Mucosa of descending colon (tissue), 3 donors: ENCODE results near the gene ITGA2B. TPM values are rescaled to one million over a fixed set of nuclear protein-coding genes. Genes with fewer than 3 reads are reported as not detected.

ENCODE experiments used
- ATAC-seq: fragments of 200-7000 bp; cut with Tn5 transposase; one replicate; pipeline ENCODE4 v1.9.1; 2020; ENCODE audit warnings: mild to moderate bottlenecking, moderate library complexity
- DNase-seq, 3 donors: peaks; one replicate each; pipeline ENCODE4 v3.0.0-alpha.2; 2020
- H3K36me3 ChIP-seq: fragments of 200-600 bp; one replicate; pipeline ENCODE4 v1.8.0; 2021; ENCODE audit warnings: low read depth, mild to moderate bottlenecking
- H3K4me1 ChIP-seq: fragments of 200-600 bp; one replicate; pipeline ENCODE4 v1.8.0; 2021; ENCODE audit warnings: low read depth, mild to moderate bottlenecking
- H3K4me3 ChIP-seq: fragments of 200-600 bp; one replicate; pipeline ENCODE4 v1.8.0; 2021; ENCODE audit warnings: mild to moderate bottlenecking
- H3K9me3 ChIP-seq: fragments of 200-600 bp; one replicate; pipeline ENCODE4 v1.8.0; 2021; ENCODE audit warnings: mild to moderate bottlenecking
- CTCF ChIP-seq: fragments of 200-600 bp; IDR thresholded peaks from one replicate; pipeline ENCODE4 v1.8.0; 2022; ENCODE audit warnings: antibody characterized with exemption, mild to moderate bottlenecking
- intact Hi-C, 2 donors: fragments of 100-400 bp; cut with DNase I in 1 of 2; cut with micrococcal nuclease in 1 of 2; formaldehyde crosslinking; loops; one replicate each; pipeline versions ENCODE4 v1.11.0 to v1.11.1; 2022; cut with DNase I, micrococcal nuclease
- total RNA-seq, 3 donors: library from RNA; stranded (reverse); fragmentation: NEBNext Ultra II Directional in 2 of 3; extraction: Animal tissue kit (Norgen Biotek cat#: 25700) in 2 of 3; gene quantifications; one replicate each; pipeline versions ENCODE4 v1.2.1 to v1.2.4, GENCODE V29; 2021 to 2023
- donor health status: DM: no; HTN: no; CAD: no; lungs with moderate emphysema.
- donor health status: DM: no; HTN: no; CAD: no.
- donor health status: DM: no; HTN: yes; CAD: no.

Gene ITGA2B
- total RNA-seq, 3 donors from 2014 or later: 0.26 to 0.79 (median 0.41) TPM

- H3K4me1 ChIP-seq: peaks cover 18% of the 10 kb centered on the region
- no peaks in the 10 kb centered on the region for H3K9me3 ChIP-seq
- H3K36me3 ChIP-seq: peaks cover 7% of the 10 kb centered on the region
- TF ChIP-seq CTCF: no peak
- DNase-seq (peak; percentile 95 to 99 (median 97)), ATAC-seq (peak; percentile 91)
- intact Hi-C loops: loop anchor here in 1 of 2 donors (5.0 kb wide), 1 partner anchor 107 kb away; the partner anchor contains the start of gene UBTF
- peak within 1 kb of the TSS; percentile 85 for H3K4me3 ChIP-seq
Measured at GRCh38 chr17:44324571-44325275, 64.7 kb downstream of the ITGA2B start, which contains the start of gene SLC25A39. SLC25A39 (minus strand) TSS chr17:44324823; CDS start chr17:44323562, 1,261 bp downstream.

GRCh38 chr17:44324092-44324570, 65.3 kb downstream of the ITGA2B start:
- peak in 2 of 3 donors; percentile 27 to 74 for DNase-seq
- ATAC-seq: peak; percentile 20
- Histone ChIP-seq H3K4me3 (peak overlapping the region; percentile 85), H3K4me1 (peaks cover 18% of the 10 kb centered on the region), H3K9me3 (no peaks in the 10 kb centered on the region), H3K36me3 (peaks cover 9% of the 10 kb centered on the region)
- TF ChIP-seq CTCF: no peak
- intact Hi-C loops: no loop called here

GRCh38 chr17:44323359-44324091, 65.9 kb downstream of the ITGA2B start:
- H3K36me3 ChIP-seq: peaks cover 9% of the 10 kb centered on the region
- no peaks in the 10 kb centered on the region for H3K9me3 ChIP-seq
- intact Hi-C loops: no loop called here
- no peak for TF ChIP-seq CTCF
- ATAC-seq (no peak), DNase-seq (no peak)
- peak overlapping the region; percentile 85 for H3K4me3 ChIP-seq
- peaks cover 18% of the 10 kb centered on the region for H3K4me1 ChIP-seq

- ATAC-seq: no peak
- peaks cover 18% of the 10 kb centered on the region for H3K4me1 ChIP-seq
- no peak for TF ChIP-seq CTCF
- no peaks in the 10 kb centered on the region for H3K9me3 ChIP-seq
- H3K4me3 ChIP-seq: no peak overlapping the region
- intact Hi-C loops: no loop called here
- peaks cover 9% of the 10 kb centered on the region for H3K36me3 ChIP-seq
- no peak for DNase-seq
Measured at GRCh38 chr17:44322236-44322895, 67.1 kb downstream of the ITGA2B start.

Other genes starting within 250 kb of the ITGA2B start
- 1 to 10 TPM; 1.5 to 3.0 (median 1.8) TPM for gene HROB, start 247.7 kb downstream of the ITGA2B start, total RNA-seq
- gene ASB16, start 218.9 kb downstream of the ITGA2B start, total RNA-seq: 1 to 10 TPM in 1 of 3 donors, under 1 TPM in 1, not detected in 1; 0.29 to 1.7 TPM
- gene TMUB2, start 202.7 kb downstream of the ITGA2B start, total RNA-seq: 10 to 100 TPM; 47.2 to 58.6 (median 49.1) TPM
- gene ATXN7L3, start 189.8 kb downstream of the ITGA2B start, total RNA-seq: 10 to 100 TPM; 86.8 to 96.4 (median 89.0) TPM
- gene UBTF, start 170.0 kb downstream of the ITGA2B start, total RNA-seq: 10 to 100 TPM; 68.6 to 88.4 (median 73.4) TPM
- not detected for gene SLC4A1, start 121.5 kb downstream of the ITGA2B start, total RNA-seq
- gene RUNDC3A, start 81.0 kb downstream of the ITGA2B start, total RNA-seq: 1 to 10 TPM in 2 of 3 donors, under 1 TPM in 1; 0.34 to 3.7 (median 1.4) TPM
- 100 to 1,000 TPM in 2 of 3 donors, 10 to 100 TPM in 1; 91.8 to 142 (median 133) TPM for gene SLC25A39, start 64.8 kb downstream of the ITGA2B start, total RNA-seq
- 100 to 1,000 TPM; 282 to 500 (median 411) TPM for gene GRN, start 44.3 kb downstream of the ITGA2B start, total RNA-seq
- gene FAM171A2, start 25.8 kb downstream of the ITGA2B start, total RNA-seq: 1 to 10 TPM in 1 of 3 donors, under 1 TPM in 2; 0.12 to 1.3 (median 0.31) TPM
- gene GPATCH8, start 113.8 kb upstream of the ITGA2B start, total RNA-seq: 10 to 100 TPM; 34.8 to 48.4 (median 36.3) TPM
- 1 to 10 TPM in 2 of 3 donors, under 1 TPM in 1; 0.58 to 3.0 (median 1.5) TPM for gene FZD2, start 167.8 kb upstream of the ITGA2B start, total RNA-seq